ENCODE data around the gene GALNT17.

The GALNT17 gene

DNA sequence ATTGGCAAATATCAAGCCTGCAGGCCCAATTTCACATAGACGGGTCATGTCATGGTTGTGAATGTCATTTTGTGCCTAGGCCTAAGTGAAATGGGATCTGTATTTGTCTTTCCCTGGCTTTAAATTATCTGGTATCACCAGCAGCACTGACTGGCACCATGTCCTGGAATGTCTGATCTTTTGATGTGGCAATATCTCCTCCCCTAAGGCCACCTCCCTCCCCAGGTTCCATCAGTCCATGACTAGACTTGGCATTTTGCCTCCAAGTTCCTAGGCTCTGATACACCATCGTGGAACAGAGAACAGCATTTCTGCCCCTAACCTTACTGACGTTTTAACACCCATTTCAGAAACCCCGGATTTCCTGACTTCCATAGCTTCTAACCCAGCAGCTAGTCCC lies 513.9 kb downstream of the GALNT17 start:
- no peak for DNase-seq

DNA sequence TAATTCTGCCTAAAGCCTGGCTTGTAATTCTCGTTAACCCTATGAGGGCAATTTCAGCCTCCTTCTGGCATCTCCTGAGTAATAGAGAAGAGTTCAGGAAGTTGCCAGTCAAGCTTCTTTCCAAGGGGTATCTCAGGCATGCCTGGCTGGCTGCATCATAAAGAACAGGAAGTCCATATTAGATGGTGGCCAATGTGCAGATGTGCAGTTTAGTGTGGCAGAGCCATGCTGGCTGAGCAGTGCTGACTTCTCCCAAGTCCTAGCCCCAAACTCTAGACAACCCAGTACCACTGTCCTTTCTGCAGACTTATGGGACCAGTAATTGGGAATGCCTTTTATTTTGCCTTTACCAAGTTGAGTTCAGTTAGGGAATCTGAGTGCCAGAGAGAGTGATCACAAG lies 517.9 kb downstream of the GALNT17 start:
- DNase-seq = no peak

DNA sequence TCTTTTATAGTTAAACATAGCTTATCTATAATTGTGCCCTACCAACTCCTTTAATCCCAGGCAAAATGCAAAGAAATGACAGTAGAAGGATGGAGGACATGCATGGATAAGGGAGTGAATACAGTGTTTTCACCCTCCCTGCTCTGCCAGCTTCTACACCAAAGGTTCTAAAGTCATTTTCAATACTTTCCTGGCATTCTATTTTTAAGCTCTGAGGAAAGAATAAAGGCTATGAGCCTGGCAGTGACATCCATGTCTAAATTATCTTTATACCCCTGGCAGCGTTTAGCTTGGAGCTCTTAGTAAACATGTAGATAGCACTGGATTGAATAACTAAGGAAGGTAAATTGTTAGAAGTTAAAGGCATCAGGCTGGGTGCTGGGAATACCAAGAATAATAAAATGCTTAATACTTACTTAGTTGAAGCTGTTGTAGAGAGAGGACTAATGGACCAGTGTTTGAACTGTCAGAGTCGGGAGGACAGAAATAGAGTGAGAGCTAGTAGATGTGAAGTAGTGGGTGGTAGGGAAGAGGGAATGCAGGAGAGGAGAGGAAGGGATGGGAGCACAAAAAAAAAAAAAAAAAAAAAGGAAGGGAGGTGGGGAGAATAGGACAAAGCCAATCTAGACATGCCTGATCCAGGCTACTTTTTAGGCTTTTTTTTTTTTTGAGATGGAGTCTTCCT lies 518.9 kb downstream of the GALNT17 start:
- no peak for DNase-seq

DNA sequence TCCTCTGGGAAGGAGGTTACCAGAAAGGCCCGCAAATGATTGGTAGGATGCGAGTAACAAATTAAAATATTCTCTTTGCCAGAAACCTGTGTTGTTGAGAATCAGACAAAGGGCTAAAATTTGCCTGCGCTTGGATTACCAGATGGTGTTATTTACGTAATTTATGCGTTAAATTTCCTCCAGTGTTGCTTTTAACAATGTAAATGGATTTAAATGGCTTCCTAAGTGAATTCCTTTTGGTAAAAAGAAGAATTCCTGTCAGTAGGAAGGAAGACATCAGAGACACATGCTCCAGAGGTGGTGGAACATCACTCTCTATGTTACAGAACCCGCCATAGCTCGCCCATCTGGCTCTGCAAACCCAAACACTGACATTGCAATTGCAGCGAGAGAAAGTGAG lies 520.6 kb downstream of the GALNT17 start:
- no peak for DNase-seq

DNA sequence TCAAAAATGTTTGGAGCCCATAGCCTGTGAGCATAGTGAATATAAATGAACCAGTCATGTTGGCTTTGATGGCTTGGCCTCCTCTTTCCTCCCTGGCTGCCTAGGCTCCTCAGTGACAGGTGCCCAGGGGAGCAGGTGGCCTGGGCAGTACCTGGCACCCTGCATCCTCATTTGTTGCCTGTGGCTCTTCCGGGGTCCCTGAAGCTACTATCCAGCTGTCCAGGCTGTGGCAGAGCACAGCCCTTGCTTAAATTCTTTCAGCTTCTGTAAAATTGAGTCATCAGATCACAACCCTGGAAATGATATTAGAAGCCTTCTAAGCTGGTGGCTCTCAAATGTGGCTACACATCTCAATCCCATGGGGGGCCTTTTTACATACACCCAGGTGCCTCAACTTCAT lies 525.4 kb downstream of the GALNT17 start:
- no peak for DNase-seq

DNA sequence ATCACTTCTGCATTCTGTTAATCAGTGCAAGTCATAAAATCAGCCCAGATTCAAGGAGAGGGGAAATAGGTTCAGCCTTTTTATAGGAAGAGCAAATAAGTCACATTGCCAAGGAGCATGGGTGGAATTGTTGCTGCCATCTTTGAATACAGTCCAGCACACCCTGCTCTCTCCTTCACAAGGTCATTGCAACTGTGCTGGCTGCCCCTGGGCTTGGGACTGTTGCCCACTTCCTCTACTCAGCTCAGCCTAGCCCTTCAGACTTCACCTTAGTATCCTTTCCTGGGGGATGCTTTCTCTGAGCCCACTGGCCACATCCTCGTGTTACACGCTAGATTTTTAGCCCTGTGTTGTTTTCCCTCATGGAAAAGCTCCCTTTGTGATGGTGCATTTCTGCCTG lies 527.7 kb downstream of the GALNT17 start:
- no peak for DNase-seq

DNA sequence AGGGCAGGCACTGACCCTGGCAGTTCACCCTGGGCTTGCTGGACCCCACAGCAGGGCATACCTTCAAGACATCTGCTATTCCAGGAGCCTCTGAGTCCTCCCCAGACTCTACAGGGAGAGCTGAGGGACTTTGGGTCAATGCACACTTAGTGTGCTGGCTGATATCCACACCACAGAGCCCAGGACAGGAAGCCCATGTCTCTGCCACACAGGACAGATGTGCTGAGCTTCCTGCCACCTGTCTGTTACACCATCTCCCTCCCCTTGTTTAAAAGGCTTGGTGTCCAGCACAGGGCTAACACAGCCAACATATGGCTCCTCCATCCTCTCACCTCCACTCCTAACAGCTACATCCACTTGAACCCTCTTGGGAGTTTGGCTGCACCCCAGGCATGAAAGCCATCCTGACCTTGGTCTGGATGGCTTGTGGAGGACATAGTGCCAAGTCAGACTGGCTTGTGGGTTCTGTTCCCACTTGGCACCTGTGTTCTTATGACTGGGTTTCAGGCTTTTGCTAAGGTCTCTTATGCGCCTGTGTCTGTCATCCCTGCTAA lies 529.8 kb downstream of the GALNT17 start:
- no peak for DNase-seq

DNA sequence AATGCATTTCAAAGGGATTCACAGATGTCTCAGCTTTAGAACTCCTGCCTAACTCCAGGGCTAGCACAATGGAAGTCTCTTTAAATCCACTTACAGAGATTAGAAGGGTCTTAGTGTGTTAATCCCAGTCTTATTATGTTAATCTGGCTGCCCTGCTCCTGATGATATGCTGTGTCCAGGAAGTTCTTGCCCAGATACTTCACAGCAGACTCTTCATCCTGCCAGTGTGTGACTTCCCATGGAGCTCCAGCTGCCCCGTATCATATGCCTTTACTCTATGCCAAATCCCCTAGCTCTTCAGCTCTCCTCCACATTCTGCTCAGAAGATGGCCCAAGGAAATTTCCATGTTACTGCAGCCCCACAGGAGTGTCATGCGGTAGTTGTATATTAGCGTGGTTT lies 533.8 kb downstream of the GALNT17 start:
- DNase-seq = no peak

DNA sequence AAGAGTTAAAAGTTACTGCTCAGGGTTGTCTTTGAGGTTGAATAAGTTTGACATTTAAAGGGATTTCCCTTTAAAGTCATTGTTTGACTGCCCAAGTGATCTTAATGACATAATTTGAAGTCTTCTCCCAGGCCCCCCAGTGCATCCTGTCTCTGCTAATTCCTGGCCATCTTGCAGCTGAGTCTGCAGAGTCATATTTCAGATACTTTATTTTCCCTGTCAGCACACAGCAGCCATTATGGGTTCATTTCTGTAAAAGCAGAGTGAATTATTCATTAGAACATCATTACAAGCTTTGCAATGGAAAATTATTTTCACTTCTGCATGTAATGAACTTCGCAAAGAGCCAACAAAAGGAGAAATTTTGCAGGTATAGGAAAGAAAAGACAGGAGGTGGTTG lies 536.6 kb downstream of the GALNT17 start:
- no peak for DNase-seq

DNA sequence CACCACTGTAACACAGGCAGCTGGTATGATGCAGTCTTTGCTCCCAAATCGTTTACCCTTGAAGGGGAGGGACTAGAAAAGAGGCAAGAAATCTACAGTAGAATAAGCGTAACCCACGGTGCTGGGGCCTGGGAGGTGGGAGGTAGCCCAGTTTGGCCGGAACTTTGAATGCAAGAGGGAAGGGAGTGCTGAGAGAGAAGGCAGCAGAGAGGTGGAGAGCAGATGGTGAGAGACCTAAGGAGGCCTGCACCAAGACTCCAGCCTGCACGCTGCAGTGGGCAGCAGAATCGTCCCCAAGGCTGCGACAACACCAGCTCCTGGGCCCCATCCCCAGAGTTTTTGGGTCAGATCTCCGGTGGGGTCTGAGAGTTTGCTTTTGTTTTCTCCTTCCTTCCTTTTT lies 547.5 kb downstream of the GALNT17 start:
- DNase-seq = no peak

DNA sequence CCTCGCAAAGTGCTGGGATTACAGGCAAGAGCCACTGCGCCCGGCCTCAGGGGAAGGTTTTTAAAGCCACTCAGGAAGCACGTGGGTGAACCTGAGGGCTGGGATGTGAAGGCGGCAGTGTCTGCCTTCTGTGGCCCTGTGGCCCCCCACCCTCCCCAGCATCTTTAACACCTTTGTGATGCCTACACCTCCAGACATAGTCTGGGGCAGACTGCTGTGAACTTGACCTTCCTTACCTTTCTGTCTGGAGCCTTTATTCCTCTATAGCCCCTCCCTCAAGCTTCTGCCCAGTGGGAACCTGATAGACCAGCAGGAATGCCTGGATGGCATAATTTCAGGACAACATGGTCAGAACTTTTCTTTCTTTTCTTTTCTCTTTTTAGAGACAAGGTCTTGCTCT lies 550.2 kb downstream of the GALNT17 start:
- DNase-seq = no peak

DNA sequence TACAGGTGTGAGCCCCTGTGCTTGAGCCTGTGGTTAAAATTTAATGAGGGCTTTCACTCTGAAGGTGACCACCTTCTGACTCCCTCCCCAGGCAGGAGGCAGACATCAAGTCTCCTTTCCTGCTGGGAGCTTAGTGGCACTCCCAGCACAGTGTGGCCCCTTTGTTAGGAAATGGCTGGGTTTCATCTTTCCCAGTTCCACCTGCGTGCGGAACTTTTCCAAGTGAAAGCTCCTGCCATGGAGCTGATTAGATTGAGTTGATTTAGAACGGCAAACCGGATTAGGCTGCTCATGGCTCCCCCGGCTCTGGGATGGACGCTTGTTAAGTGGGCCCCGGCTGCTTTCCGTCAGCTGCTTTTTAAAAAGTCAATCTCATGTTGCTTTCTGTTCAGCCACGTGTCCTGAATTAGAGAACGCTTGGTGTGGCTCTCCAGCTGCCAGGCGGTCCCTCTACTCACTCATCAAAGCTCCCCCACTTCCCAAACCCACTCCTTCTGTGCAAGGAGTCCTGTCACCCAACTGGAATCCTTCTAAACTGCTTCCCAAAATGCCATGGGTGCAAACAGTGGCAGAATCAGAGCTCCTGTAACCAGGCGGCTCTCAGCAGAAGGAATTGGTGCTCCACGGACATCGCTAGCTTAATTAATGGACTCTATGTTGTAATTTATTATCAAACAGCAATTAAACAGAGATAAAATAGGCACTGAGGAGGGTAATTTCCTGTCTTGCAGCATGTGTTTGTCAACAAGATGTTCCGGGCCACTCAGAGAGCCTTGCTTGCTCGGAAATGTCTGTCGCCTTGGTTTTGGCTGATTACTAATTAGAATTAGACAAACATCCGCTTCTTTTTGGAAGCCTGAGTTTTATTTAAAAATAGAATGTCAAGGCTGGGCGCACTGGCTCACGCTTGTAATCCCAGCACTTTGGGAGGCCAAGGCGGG lies 551.2 kb downstream of the GALNT17 start:
- DNase-seq = no peak

DNA sequence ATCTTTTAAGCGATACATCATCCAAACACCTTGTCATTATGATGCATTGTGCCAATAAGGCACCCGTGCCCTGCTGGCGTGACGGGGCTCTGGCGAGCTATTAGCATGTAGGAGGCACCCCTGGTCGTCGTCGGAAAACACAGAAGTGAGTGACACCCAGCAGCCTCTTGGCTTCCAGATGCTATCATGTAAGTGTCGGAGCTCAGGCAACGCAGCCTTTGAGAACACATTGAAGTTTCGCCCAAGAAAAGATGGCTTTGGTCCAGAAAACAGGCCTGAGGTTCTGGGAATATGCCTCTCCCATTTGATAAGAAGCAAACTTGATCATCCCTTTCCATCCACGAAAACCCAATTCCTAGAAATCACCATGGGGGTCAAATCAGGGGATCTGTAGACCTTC lies 555.3 kb downstream of the GALNT17 start:
- DNase-seq = no peak

DNA sequence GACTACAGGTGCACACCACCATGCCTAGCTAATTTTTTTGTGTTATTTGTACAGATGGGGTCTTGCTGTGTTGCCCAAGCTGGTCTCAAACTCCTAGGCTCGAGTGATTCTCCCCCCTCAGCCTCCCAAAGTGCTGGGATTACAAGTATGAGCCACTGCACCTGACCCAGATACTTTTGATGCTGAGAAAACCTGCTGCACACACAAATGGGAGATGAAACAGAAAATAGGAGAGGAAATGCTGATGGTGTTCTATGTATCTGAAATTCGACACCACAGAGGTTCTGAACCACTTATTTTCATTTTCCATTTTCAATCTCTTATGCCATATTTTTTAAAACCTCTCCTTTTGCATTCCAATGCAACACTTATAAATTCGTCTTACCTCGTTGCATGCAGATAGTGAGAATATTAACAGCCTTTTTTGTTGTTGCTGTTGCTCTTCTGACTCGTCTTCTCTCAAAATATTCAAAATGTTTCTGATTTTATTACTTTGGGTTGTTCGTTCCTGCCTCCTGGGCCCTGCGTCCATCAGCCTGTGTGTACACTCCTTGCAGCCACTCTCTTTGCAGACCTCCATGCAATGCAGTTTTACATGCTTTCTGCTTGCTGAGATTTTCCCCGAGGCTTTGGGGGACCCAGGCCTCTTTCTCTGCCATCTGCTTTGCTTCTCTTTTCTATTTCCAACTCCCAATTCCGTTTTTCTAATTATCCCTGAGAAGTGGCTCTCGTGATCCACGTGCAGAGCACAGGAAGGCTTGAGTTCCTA lies 556.1 kb downstream of the GALNT17 start:
- no peak for DNase-seq

DNA sequence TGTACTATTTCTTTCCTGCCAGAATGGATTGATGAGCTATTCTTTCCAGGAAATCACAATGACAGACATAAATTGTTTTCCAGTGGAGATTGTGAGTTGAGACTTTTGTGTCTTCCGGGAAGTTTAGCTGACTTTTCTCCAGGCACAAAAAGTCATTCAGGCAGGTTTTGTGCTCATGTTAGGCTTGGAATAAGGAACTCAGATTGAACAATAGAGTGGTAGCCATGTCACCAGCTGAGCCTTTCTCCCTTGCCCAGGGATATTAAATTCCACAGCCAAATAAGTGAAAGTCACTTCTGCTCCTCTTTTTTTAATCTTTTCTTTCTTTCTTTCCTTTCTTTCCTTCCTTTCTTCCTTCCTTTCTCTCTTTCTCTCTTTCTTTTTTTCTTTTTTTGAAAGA lies 559.6 kb downstream of the GALNT17 start:
- DNase-seq = no peak

DNA sequence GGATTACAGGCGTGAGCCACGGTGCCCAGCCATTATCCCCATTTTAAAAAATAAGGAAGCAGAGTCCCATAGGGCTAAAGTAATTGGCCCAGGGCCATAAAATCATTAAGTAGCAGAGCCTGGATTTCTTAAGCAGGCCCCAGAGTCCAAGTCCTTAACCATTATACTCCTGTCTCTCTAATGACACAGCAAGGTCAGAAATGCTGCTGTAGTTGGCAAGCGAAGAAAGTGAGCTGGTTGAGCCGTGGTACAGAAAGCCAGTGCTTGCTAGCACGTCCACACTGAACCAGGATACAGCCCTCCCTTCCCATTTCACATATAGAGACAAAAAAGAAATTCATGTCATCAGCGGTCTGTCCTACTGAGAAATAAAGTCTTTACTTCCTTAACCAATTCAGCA lies 562.7 kb downstream of the GALNT17 start:
- DNase-seq = no peak

DNA sequence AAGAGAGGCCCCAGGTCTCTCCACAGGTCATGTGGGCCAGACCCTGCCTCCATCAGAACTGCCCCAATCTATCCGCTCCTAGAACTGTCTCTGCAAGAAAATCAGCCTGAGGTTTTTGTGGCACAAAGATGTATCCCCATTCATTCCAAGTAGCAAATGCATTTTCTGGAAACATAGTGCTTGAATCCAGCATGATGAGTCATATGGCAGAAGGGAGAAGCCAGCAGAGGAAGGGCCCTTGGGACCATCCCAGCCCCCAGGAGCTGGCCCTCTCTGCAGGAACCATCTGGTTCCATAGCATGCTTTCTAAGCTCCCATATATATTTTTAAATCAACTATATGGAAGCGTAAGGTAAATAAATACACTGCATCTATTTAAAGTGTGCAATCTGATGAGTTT lies 563.2 kb downstream of the GALNT17 start:
- no peak for DNase-seq

DNA sequence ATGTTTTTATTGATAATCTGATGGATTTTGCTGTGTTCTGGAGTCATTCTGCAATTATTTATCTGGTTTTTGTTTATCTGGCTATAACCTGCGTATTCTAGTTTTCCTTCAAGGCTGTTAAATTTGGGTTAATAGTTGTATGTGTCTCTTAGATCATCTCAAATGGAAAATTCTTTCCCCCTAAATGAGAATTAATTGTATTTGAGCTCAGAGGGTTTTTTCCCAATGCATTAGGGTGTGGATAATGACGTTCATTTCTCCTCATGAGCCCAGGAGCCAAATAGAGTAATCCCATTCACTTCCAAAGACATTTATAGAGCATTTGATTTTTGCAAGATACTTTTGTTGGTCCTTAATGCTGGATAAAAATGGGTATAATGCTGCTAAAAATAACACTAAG lies 564.6 kb downstream of the GALNT17 start:
- DNase-seq = no peak

DNA sequence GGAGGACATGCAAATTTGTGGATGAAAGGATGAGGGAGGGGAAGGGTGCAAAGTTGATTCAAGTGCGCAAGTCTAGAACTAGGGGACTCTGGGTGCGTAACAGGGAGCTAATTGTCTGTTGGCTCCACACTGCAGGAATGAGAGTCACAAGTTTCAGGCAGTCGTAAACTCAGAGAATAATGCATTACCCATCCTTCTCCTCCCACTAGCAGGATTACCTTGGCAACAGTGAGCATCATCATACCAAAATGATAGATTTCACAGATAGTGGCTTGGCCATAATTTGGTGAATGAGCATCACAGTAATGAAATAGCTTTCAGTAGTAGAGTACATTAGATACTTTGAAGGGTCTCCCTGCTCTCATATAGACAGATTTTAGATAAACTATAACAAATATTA lies 565.5 kb downstream of the GALNT17 start:
- no peak for DNase-seq

DNA sequence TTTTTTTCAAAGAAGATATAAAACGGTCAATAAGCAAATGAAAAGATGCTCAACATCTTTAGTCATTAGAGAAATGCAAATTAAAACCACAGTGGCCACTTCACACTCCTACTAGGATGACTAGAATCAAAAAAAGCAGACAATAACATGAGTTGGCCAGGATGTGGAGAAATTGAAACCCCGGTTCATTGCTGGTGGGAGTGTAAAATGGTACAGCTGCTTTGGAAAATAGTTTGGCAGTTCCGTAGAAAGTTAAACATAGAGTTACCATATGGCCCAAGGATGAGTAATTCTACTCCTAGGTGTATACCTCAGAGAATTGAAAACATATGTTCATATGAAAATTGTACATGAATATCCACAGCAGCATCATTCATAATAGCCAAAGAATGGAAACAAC lies 573.3 kb downstream of the GALNT17 start:
- DNase-seq = no peak

DNA sequence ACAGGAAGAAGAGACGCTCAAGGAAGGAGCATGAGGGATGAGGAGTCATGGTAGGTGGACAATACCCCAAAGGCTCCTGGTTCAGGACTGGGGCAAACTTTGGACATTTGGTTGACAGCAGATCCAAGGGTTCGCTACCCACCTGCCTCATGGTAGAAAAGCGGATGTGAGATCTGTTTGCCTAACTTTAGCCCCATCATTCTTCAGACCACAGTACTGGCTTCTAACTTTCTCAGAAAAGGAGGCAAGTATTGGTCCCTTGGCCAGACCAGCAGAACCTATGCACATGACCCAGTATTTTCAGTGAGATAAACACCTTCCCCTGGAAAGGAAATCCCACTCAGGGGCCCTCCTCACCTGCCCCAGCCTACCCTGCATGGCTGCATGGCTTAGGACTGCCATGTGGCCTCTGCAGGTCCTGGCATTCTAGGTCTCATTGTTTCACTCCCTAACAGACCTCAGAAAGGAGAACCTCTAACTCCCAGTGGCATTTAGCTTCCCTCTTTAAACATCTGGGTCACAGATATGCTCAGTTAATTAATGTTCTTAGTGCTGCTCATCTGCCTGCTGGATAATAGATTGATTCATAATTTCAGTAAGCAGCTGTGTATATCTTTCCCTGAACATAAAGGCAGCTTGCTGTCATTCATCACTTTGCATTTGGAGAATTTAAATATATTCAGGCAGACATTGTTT lies 574.1 kb downstream of the GALNT17 start:
- no peak for DNase-seq

DNA sequence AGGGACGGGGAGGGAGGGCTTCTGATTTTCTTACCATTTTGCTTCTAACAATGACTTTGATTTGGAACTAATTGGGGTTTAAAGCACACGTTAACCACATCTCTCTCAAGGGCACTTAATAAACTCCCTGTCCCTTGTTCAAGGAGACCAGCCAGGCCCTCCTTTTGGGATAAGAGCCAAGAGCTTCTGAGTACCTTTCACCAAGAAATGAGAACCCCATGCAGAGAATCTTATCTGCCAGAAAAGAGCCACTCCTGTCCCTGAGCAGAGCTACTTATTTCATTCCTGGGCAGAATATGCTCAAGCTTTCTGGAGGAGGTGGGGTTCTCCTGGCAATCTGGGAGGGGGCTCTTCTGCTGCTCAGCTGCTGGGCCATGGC lies 574.6 kb downstream of the GALNT17 start:
- DNase-seq = no peak

DNA sequence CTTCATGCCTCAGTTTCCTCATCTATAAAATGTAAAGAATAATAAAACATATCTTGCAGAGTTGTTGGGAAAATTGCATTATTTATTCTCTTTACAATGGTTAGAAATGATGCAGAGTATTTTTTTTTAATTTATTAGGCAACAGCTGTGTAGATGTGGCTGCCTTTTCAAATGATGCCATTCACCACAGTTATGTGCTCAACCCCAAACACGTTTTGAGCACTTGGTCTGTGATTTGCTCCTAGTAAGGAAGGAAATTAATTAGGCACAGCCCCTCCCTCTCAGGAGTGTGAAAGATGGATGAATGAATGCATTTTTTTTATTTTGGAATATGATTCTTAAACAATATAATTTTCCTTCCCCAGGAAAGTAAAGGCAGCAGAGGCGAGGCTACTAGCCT lies 575.1 kb downstream of the GALNT17 start:
- DNase-seq = no peak

Measured in kidney glomerular epithelial cell (primary cell).